Hepatocyte (in vitro differentiated cells): Measurements from ENCODE around the gene DIAPH3.

Experiments used
- CTCF ChIP-seq: fragments of 200-600 bp; sonication (generic); IDR thresholded peaks from 2 replicates; pipeline ENCODE4 v1.5.1; 2016; ENCODE audit warnings: antibody characterized with exemption, mild to moderate bottlenecking; ENCODE audit not compliant: poor library complexity
- EZH2 ChIP-seq: fragments of 200-600 bp; sonication (generic); IDR thresholded peaks from 2 replicates; pipeline ENCODE4 v1.6.1; 2016; ENCODE audit warnings: antibody characterized with exemption, mild to moderate bottlenecking, borderline replicate concordance
- EZH2phosphoT487 ChIP-seq: fragments of 200-600 bp; sonication (generic); IDR thresholded peaks from one replicate; pipeline ENCODE4 v1.6.1; 2018; ENCODE audit warnings: antibody characterized with exemption, mild to moderate bottlenecking, low read depth, moderate library complexity; ENCODE audit not compliant: unreplicated experiment, severe bottlenecking

- TF ChIP-seq CTCF (no peak), EZH2 (no peak), EZH2phosphoT487 (no peak)
These were observed 232.1 kb downstream of the DIAPH3 start for GRCh38 chr13:59931621-59932020.
